GM12874 (cell line): ENCODE measurements around the gene MACROH2A1.

Experiments
- TF ChIP-seq, protein P1 (sequence below): IDR thresholded peaks from 2 replicates; pipeline ENCODE4 v1.5.1; 2011; ENCODE audit warnings: low read depth, mild to moderate bottlenecking, control low read depth, low read length, moderate library complexity; ENCODE audit not compliant: insufficient read depth

MACROH2A1 gene

GRCh38 chr5:135444881-135445280 lies 45.9 kb upstream of the MACROH2A1 start:
- TF ChIP-seq, protein P1, sequence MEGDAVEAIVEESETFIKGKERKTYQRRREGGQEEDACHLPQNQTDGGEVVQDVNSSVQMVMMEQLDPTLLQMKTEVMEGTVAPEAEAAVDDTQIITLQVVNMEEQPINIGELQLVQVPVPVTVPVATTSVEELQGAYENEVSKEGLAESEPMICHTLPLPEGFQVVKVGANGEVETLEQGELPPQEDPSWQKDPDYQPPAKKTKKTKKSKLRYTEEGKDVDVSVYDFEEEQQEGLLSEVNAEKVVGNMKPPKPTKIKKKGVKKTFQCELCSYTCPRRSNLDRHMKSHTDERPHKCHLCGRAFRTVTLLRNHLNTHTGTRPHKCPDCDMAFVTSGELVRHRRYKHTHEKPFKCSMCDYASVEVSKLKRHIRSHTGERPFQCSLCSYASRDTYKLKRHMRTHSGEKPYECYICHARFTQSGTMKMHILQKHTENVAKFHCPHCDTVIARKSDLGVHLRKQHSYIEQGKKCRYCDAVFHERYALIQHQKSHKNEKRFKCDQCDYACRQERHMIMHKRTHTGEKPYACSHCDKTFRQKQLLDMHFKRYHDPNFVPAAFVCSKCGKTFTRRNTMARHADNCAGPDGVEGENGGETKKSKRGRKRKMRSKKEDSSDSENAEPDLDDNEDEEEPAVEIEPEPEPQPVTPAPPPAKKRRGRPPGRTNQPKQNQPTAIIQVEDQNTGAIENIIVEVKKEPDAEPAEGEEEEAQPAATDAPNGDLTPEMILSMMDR, result no peak

GRCh38 chr5:135444360-135444759 lies 45.3 kb upstream of the MACROH2A1 start:
- TF ChIP-seq, protein P1, result no peak

- TF ChIP-seq, protein P1, result no peak
Observed at GRCh38 chr5:135443161-135443960, 44.3 kb upstream of the MACROH2A1 start.

DNA sequence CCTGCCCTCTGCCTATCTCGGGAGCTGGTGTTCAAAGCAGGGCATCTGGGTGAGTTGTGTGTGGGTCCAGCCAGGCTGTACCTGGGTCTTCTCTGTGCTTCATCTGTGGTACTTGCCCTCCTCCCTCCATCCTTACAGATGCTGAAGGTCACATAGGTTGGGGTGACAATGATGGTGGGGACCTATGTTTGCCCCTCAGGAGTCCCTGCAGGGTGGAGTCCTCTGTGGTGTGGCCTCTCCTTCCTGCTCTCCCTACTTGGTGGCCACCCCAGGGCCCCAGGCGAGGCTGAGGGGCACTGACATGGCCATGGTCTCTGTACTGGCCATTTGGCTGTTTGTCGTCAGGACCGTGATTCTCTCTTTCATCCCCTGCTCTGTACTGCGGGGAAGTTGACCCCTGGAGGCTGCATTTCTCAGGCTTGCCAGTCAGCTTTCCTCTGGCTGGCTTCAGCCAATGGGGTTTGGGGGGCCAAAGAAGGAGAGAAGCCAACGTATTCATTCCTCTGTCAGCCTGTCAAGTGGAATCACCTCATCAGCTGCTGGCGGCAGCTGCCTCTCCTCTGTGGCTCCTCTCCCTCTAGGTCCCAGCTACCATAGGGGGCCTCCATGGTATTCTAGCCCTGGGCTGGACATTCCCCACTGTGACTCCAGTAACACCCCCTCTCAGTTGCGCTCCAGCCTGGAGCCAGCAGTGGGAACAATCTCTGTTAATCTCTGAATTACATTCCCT lies 43.6 kb upstream of the MACROH2A1 start:
- TF ChIP-seq, protein P1, result no peak

DNA sequence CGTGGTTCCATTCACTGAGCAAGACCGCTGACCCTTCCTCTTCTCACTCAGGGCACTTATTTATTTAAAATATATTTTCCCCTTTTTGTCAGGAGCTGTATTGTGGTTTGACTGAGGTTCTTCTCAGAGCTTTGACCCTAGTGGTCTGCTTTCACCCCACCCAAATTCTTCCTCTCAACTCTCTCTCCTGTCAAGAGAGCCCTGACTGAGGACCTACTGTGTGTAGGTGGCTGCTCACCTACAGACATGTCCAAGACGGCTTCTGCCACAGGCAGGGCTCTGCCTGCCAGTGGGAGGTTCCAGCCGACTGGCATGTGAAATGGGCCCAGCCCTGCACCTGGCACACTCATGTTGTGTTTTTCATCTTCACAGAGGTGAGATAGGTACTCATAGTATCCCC lies 42.9 kb upstream of the MACROH2A1 start:
- TF ChIP-seq, protein P1, result no peak

- TF ChIP-seq, protein P1, result no peak
Observed at GRCh38 chr5:135441350-135441831, 42.4 kb upstream of the MACROH2A1 start.

DNA sequence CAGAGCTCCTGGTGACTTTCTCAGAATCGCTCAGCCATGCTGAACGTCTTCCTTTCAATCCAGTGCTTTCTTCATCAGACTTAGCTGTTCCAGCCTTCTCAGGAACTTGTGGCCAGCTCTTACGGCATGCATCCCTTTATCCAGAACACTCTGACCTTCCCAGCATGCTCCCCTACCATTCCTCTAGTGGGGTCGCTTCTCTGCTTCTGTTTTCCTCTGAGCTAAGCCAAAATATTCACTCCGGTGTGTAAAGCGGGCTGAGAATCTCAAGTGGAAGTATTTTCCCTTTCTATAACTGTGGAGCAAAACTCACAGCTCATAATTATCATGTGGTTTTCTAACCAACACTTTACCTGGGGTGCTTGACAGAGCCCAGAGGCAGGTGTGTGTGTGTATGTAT lies 41.9 kb upstream of the MACROH2A1 start:
- TF ChIP-seq, protein P1, result no peak
